Activated T-cell treated with anti-CD3 and anti-CD28 coated beads, Interleukin-2, amount 50 U/mL, for 1 hour (primary cell): Measurements from ENCODE around the gene GIMAP8.

Source experiments
- DNase-seq: peaks from one replicate; pipeline ENCODE4 v3.0.0-alpha.2; 2020

Gene GIMAP8

GRCh38 chr7:150450491-150451001 is at the start of gene GIMAP8:
Gene GIMAP8, plus strand, starts transcription at chr7:150450630. Its CDS starts 16,069 bp downstream, at chr7:150466699.
- DNase-seq: peak; percentile 70

GRCh38 chr7:150400788-150401423 is 49.5 kb upstream of the GIMAP8 start:
- DNase-seq: no peak

DNA sequence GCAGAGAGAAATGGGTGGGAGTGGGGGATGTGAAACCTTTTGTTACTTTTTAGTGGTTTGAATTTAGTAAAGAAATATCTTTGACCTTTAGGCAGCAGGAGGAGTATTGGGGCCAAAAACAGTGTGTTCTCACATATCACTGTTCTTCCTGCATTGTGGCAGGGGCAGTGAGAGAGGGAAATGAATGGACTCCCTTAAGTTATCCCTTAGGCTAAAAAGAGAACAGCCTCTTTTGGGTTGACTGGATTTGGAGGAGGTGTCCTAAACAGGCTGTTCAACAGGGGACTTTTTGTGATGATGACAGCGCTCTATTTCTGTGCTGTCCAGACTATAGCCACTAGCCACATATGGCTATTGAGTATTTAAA is 49.0 kb upstream of the GIMAP8 start:
- DNase-seq: no peak

DNA sequence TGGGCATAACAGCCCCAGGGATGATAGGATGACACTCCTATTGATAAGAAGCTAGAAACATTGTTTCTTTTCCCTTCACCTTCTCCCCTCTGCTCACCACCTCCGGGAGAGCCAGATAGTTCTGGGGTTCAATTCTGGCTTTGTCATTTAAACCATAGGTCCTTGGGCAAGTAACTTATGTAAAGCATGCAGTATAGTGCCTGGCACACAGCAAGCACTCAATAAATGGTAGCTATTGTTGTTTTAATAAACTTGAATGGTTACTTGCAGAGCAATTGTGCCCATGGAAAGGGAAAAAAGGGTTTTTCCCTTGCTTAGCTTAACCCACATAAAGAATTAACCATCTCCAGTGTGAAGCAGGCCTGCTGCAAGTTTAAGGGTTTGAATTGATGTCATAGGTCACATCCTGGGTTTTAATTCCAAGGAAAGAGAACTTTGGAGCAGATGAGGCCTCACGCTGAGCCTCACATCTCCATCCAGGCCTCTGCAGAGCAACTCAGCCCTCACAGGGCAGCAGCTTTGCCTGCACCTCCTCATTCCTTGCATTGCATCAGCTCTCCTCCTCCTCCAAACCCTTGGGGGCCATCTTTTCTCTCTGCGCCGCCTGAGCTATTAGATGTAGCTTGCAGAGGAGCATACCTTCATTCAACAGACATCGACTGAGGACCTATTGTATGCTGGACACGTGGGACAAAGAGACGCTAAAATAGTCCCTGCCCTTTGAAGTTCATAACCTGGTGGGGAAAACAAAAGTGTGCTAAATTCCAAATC is 48.4 kb upstream of the GIMAP8 start:
- DNase-seq: no peak

DNA sequence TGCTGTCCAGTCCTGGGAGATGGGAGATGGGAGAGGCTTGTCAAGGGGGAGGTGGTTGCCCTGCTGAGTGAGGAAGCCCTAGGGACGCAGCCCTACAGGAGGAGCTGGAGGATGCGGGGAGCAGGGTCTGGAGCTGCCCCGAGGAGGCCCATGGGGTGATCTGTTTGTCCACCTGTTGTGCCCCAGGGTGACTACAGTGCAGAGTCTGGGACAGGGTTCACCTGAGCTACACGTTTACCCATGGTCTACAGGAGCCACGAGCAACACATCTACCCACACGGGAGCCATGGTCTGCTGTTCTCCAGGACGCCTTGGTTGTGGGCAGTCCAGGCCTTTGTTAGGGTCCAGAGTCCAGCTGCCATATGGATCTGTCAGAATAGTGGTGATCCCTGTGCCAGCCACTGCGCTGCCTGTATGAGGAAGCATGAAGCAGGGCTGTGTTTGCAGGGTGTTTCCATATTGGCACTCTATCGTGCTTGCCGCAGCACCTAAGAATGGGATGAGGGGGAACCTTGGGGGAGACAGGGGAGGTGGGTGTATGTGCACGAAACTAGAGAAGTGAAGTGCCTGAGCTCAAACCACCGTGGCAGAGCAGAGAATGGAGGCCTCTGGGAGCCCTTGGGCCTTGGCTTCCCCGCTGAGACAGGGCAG is 47.6 kb upstream of the GIMAP8 start:
- DNase-seq: no peak

DNA sequence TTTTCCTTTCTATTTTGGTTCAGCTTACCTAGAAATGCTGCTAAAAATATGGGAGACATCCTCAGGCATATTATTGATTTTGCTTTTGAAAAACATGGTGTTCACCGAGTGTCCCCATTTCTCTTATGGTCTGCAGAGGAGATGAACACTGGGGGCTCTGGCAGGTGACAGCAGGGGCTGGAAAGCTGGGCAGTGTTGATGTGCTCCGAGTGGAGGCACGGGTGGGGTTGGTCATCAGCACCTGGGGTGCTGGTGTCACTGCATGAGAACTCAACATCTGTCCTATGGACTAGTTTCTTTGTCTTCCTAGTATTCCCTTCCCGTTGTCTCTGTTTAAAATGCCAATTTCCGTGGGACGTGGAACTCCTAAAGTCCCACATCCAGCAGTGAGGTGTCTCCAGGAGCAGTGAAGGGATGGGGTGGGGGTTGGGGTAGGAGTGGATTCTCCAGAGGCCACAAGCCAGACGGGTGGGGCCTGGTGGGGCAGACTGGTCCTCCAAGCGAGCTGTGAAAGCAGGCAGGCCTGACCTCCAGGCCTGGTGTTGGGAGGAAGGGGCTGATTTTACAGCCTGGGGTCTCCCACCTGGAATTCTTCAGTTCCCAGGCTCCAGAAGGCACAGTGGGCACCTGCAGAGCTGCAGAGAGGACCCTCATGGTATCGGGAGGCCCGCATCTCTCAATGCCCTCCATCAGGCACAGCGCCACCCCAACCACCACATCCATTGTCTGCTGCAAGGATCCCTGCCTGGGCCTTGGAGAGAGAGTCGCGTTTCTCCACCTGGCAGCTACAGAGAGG is 46.9 kb upstream of the GIMAP8 start:
- DNase-seq: no peak

GRCh38 chr7:150404172-150404804 is 46.1 kb upstream of the GIMAP8 start:
- no peak for DNase-seq

DNA sequence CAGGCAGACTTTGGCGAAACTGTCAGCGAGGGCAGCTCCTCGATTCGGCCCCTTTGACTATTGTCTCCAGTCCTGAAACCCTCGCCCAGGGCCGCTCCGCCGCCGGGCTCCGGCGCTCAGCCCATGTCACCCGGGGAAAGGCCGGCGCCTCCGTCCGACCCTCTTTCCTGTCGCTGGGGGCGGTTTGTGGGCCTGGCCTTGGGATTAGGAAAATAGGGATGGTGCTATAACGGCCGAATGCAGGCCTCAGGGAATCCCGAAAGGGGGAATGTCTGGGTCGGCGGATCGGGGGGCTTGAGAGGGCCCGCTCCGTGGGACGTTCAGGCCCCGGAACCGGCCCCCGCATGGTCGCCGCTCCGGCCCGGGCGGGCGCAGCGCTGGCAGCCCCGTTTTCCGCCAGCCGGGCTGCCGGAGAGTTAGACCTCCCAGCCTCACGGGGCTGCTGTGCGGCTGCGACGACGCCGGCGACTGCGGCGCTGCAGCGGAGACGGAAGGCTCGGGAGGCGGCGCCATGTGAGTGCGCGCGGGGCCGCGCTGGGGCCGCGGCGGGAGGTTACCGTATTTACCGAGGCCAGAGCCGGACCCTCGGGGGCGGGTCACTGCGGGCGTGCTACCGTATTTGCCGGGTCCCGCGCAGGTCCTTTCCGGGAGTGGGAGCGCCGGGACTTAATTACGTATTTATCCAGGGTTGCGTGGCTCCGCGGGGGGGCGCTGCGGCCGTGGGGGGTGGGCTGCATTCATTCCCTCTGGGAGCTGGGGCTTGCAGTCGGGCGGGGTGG is 45.4 kb upstream of the GIMAP8 start:
- peak; percentile 80 for DNase-seq

DNA sequence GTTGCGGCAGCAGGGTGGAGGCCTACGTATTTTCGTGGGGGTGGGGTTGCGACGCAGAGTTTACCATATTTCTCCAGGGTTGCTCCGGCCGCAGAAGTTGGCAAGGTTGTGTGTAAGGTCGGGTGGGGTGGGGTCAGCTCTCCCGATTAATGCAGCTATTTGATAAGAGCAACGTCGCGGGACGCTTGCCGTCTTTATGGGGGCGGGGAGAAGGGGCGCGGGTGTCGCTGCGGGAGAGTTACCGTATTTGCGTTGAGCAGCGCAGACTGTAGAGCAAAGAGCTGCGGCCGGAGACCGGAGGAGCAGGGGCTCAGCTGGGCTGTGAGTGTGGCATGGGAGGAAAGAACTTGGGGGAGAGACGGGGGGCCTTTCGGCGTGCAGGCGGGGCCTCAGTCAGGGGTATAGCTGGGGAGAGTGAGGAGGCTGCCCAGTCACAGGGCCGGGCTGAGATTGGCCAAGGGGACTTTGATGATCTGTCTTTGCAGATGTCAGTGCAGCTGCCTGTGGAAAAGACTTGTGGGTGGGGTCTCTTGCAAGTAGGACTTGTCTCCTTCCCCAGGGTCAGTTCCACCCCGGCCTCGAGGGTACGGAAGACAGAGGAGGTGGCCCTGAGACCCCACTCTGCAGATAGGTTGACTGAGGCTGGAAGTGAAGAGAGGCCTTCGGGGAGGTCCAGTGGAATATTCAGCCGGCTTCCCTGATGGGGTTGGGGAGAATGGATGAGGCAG is 44.7 kb upstream of the GIMAP8 start:
- DNase-seq: no peak

DNA sequence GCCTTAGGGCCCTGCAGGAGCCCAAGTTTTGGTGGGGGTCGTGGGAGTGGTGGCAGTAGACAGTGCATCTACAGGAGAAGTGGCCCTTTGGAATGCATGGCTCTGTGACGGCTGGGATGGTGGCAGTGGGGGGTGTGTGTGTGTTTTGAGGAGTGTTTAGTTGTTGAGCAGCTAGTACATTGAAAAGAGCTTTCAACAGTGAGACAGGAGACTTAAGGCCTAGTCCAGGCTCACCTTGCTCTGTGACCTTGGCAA is 44.2 kb upstream of the GIMAP8 start:
- DNase-seq: no peak

DNA sequence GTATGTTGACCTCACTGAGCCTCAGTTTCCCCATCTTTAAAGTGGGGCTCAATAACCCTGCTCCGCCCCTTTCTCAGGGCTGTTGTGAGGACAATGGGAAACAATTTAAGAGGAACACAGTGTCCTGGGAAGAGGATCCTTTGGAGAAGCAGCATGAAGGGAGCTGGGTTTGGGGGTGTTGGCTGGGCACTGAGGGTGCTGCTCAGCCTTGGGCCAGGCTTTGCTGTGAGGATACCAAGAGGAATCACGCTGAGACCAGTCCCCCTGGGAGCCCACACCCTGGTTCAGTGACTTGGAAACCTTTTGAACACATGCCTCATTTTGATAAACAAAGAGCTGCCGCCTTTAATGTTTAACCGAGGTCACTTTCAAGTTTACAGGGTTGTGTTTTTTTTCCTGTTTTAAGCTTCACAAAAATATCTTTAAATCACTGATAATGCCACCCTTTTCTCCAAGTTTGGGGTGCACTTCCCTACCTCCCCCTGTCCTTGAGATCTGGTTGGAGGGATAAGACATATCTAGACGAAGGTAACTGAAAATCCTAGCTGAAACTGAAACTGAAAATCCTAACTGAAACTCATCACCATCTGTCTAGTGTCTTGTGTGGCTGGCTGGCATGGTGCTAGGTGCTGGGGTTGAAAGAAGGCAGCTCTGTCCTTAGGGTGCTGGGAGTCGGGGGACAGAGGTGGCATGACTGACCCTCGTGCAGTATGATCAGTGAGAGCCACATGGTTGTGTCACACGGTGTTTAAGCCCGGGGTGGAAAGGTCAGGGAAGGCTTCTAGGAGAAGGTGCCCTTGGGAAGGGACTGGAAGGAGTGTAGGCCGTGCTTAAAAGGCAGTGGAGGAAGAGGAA is 43.6 kb upstream of the GIMAP8 start:
- DNase-seq: no peak

GRCh38 chr7:150407588-150408392 is 42.6 kb upstream of the GIMAP8 start:
- DNase-seq: no peak

DNA sequence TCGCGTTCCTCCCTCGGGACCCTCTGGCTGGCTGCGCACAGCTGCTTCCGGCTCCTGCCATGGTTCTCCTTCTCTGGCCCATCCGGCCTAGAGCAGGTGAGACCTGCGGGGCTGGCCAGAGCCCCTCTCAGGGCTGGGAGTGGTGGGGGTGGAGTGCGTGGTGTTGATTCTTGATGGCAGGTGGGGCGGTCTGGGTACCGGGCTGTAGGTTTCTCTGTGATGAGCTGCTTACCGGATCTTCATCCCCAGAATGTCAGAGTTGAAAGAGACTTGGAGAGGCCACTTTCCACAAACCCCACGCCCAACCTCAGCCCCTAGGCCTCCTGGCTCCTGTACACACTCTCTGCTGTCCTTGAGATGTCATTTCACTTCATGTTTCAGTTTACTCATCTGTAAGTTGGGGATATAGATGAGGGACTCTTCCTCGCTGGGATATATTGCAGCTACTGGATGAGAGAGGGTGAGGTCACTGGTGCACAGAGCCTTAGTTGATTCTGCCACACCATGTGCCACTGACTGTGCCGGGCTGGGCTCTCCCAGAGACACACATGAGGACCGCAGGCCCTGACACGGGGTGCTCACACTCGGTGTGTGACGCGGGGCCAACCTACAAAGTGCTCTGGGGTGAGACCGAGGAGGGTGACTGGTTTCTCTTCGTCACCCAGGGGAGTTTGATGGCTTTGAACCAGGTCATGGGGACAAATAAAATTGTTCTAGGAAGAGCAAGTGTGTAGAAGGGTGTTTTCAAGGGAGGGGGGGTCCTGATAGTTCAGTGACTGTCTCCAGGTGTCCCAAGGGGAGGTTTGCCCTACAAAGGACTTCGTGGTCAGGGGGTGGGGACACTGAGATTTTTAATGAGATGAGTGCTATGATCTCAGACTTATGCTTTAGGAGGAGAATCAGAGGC is 41.8 kb upstream of the GIMAP8 start:
- no peak for DNase-seq

DNA sequence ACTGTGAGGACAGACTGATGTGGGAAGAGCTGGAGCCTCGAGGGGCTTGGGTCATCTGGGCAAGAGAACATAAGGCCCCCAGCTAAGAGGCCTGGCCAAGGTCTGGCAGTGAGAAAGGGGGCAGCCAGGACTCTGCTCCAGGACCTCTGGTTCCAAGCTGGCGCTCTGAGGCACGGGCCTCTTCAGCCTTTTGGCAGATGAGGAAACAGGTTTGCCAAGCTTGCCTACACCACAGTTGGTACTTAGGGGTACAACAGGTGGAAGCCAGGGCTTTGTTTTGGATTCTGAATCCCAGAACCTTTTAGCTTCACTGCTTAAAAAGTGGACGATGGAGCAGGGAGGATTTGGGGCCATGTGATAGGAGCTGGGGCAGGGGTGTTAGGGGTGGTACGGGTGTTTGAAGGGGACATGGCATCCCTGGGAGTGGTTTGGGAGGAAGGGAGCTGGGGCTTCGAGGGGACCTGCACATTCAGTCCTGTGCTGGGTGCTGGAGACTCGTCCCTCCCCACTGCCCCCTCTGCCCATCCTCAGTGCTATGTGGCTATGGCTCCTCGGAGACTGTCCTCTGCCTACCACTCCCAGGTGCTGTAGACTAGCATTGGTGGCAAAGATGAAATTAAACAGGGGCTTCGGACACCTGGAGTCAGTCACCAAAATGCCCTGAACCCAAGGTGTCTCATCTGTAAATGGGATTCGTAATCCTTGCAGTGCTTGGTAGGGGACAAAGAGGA is 41.0 kb upstream of the GIMAP8 start:
- DNase-seq: no peak

DNA sequence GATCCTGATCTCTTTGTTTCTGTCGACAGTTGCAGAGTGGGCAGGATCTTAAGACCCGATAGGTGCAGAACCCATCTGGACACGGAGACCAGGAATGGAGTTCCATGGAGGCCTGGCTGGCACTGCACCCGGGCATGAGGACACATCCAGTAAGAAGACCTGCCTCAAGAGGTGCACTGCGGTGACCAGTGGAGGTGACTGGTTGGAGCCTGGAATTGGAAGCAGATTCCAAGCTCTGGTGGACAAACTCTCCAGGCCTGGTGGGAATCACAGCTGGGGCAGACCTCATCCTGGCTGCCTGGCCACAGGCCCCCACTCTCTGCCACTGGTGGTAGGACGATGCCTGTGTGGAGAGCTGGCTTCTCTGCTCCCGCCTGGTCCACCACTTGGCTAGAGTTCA is 40.3 kb upstream of the GIMAP8 start:
- no peak for DNase-seq

- DNase-seq: no peak
Observed at GRCh38 chr7:150410680-150411346, 39.6 kb upstream of the GIMAP8 start.

- DNase-seq: no peak
Observed at GRCh38 chr7:150411606-150412005, 38.8 kb upstream of the GIMAP8 start.
